Measurements from ENCODE around the gene SH3TC1.

Gene SH3TC1

DNA sequence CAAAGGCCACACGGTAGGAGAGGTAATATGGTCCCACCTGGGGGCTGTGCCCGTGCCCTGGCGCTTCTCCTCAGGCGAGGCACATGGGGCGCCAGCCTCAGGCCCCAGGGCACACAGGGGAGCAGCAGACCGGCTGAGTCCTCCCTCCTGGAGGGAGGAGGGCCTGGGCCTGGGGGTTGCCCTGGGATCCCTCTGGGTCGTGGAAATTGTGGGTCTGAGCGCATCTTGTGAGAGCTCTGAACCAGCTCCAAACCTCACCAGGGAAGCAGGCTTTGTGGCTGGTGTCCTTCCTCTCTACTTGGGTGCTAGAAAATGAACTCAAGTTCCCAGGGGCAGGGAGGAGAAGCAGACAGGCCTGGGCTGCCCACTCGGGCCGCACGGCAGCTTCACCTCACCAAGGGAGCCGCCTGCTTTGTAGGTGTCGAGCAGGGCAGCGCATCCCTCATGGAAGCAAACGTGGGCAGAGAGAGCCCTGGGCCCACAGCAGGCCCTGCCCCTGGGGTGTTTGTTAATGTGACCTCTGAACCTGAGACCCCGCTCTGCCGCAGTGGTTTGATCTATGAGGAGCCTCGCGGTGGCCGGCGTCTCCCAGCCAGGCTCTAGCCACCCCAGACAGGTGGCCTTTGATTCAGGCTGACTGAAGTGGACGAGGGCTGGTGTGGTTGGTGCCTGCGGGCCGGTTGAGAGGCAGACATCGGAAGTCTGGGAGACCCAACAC, 81.2 kb downstream of the SH3TC1 start:
- ChIA-PET CTCF (no interaction called here), POLR2A (ENCODE audit: low non-redundant PET) (no interaction called here)
- TF ChIP-seq, protein P1, sequence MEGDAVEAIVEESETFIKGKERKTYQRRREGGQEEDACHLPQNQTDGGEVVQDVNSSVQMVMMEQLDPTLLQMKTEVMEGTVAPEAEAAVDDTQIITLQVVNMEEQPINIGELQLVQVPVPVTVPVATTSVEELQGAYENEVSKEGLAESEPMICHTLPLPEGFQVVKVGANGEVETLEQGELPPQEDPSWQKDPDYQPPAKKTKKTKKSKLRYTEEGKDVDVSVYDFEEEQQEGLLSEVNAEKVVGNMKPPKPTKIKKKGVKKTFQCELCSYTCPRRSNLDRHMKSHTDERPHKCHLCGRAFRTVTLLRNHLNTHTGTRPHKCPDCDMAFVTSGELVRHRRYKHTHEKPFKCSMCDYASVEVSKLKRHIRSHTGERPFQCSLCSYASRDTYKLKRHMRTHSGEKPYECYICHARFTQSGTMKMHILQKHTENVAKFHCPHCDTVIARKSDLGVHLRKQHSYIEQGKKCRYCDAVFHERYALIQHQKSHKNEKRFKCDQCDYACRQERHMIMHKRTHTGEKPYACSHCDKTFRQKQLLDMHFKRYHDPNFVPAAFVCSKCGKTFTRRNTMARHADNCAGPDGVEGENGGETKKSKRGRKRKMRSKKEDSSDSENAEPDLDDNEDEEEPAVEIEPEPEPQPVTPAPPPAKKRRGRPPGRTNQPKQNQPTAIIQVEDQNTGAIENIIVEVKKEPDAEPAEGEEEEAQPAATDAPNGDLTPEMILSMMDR (conservative IDR thresholded peaks at IDR 0.05; ENCODE audit: low read depth), result no peak
- H3K27ac ChIP-seq, result no peak overlapping the region
- no peak for DNase-seq (ENCODE audit: low spot score)

GRCh38 chr4:8280876-8281440, 81.9 kb downstream of the SH3TC1 start:
- peak overlapping the region; percentile 38; the same call in 1 of the 2 replicates for H3K27ac ChIP-seq
- no peak for DNase-seq (ENCODE audit: low spot score)
- ChIA-PET CTCF (no interaction called here), POLR2A (ENCODE audit: low non-redundant PET) (no interaction called here)
- TF ChIP-seq, protein P1 (conservative IDR thresholded peaks at IDR 0.05; ENCODE audit: low read depth), result no peak

- CTCF ChIA-PET, result no interaction called here
- H3K27ac ChIP-seq, result peak overlapping the region; percentile 38
- POLR2A ChIA-PET (ENCODE audit: low non-redundant PET), result no interaction called here
- TF ChIP-seq, protein P1 (conservative IDR thresholded peaks at IDR 0.05; ENCODE audit: low read depth), result no peak
- DNase-seq (ENCODE audit: low spot score), result no peak
Measured at GRCh38 chr4:8281519-8282133, 82.5 kb downstream of the SH3TC1 start.

- no peak for DNase-seq (ENCODE audit: low spot score)
- ChIA-PET POLR2A (ENCODE audit: low non-redundant PET) (no interaction called here), CTCF (no interaction called here)
- TF ChIP-seq, protein P1 (conservative IDR thresholded peaks at IDR 0.05; ENCODE audit: low read depth), result no peak
- peak overlapping the region; percentile 38 for H3K27ac ChIP-seq
Measured at GRCh38 chr4:8282134-8282641, 83.1 kb downstream of the SH3TC1 start.

DNA sequence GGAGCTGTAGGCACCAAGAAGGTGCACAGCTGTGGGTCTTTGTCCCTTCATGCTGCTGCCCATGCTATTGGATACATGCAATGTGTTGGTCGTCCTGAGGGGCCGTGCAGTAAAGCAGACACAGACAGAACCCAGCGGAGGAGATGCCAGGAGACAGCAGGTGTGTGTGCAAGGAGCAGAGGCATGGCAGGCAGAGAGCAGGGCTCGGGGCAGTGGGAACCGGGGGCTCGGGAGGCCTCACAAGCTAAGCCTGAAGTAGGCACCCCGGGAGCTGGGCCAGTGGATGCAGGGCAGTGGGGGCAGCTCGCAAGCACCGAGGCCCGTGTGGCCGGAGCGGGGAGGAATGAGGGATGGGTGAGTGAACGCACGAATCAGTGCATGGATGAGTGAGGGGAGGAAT, 83.7 kb downstream of the SH3TC1 start:
- ChIA-PET CTCF (no interaction called here), POLR2A (ENCODE audit: low non-redundant PET) (no interaction called here)
- DNase-seq (ENCODE audit: low spot score), result no peak
- TF ChIP-seq, protein P1 (conservative IDR thresholded peaks at IDR 0.05; ENCODE audit: low read depth), result no peak
- H3K27ac ChIP-seq, result no peak overlapping the region

DNA sequence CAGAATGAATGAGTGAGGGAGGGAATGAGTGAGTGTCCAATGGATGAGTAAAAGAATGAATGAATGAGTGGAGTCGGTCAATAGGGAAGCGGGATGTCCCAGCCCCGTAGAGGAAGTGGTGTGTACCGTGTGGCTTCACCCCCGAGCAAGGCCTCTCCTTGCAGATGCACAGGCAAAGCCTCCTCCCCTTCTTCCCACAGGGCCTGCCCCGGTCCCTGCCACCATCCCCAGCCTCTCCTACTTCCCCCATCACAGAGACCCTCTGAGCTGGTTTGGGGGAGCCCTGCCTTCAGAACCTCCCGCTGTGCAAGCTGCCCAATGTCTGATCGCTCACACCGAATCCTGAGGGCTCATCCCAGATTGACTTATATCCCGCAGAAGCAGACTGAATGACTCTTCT, 84.1 kb downstream of the SH3TC1 start:
- ChIA-PET CTCF (no interaction called here), POLR2A (ENCODE audit: low non-redundant PET) (no interaction called here)
- TF ChIP-seq, protein P1 (conservative IDR thresholded peaks at IDR 0.05; ENCODE audit: low read depth), result no peak
- no peak for DNase-seq (ENCODE audit: low spot score)
- H3K27ac ChIP-seq, result no peak overlapping the region
